ENCODE results near the gene GBP3. TPM values are rescaled to one million over a fixed set of nuclear protein-coding genes. Genes with fewer than 3 reads are reported as not detected.
"Not testable (repeated sequence)": the region's sequence is repeated elsewhere in the genome, so short reads cannot be mapped to it uniquely, and the experiment has no call there.

GBP3 gene
- total and polyA plus RNA-seq, 2 donors (not counting 1 experiment from before 2014, with no cell fraction given), result 44.9 to 51.5 TPM

DNA sequence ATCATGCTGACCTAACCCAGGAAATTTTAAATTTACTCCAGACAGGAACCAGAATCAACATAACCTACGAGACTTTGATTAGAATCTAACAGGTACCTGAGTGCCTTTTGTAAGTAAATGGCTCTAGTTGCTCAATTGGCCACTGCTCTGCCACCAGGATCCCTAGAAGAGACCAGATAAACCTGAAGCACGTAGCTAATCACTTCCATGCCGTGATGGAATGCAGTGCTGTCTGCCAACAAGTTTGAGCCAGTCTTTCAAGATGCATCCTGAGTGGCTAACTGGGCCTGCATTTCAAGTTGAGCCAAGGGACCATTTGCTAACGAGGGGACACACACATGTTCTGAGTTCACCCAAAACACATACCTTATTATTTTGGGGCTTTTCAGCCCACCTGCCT is 26.5 kb upstream of the GBP3 start:
- H3K27ac ChIP-seq (ENCODE audit: insufficient read depth, low read length); H4K20me1 ChIP-seq (ENCODE audit: control insufficient read depth, extremely low read depth, insufficient read depth, low read length); DNase-seq (ENCODE audit: low read depth in 2 of 2); H2AFZ ChIP-seq (ENCODE audit: low read length); H3K36me3 ChIP-seq (ENCODE audit: control insufficient read depth, insufficient read depth, low read length); H3K9ac ChIP-seq (ENCODE audit: insufficient read depth, low read length); H3K4me3 ChIP-seq (replicated peaks in 1 of 4; ENCODE audit: control extremely low read depth in 1 of 4, insufficient read depth in 1 of 4, low read depth in 3 of 4, low read length in 4 of 4); H3K4me2 ChIP-seq (ENCODE audit: extremely low read depth, insufficient read depth, low read length); H3K9me3 ChIP-seq (ENCODE audit: control insufficient read depth, insufficient read depth, low read depth, low read length); H3K4me1 ChIP-seq (ENCODE audit: control insufficient read depth, extremely low read depth, insufficient read depth, low read length); H3K27me3 ChIP-seq (ENCODE audit: control insufficient read depth, insufficient read depth, low read length); H3K79me2 ChIP-seq (ENCODE audit: control insufficient read depth, insufficient read depth, low read length): not testable (repeated sequence)

DNA sequence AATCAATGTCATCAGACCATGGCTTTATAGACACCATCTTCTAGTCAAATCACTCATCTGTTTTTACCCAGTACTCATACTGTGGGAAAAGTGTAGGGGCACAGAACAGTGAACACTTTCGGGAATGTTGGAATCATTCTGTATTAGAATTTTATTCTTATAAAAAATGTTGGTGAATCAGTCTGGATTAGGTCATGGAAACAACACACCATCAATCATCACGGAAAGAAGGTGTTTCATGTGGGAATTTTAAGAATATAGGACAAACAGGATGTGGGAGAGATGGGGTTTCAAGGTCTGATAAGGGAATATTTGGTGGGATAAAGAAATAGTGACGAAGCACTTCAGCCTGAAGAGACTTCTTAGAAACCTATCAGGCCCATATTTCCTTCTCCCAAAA is 25.1 kb upstream of the GBP3 start:
- no peak overlapping the region for H3K27ac ChIP-seq (ENCODE audit: insufficient read depth, low read length)
- H3K4me1 ChIP-seq (ENCODE audit: control insufficient read depth, extremely low read depth, insufficient read depth, low read length), result no peaks in the 10 kb centered on the region
- no peaks in the 10 kb centered on the region for H3K79me2 ChIP-seq (ENCODE audit: control insufficient read depth, insufficient read depth, low read length)
- H3K4me2 ChIP-seq (ENCODE audit: extremely low read depth, insufficient read depth, low read length), result no peak overlapping the region
- TF ChIP-seq, protein P1, sequence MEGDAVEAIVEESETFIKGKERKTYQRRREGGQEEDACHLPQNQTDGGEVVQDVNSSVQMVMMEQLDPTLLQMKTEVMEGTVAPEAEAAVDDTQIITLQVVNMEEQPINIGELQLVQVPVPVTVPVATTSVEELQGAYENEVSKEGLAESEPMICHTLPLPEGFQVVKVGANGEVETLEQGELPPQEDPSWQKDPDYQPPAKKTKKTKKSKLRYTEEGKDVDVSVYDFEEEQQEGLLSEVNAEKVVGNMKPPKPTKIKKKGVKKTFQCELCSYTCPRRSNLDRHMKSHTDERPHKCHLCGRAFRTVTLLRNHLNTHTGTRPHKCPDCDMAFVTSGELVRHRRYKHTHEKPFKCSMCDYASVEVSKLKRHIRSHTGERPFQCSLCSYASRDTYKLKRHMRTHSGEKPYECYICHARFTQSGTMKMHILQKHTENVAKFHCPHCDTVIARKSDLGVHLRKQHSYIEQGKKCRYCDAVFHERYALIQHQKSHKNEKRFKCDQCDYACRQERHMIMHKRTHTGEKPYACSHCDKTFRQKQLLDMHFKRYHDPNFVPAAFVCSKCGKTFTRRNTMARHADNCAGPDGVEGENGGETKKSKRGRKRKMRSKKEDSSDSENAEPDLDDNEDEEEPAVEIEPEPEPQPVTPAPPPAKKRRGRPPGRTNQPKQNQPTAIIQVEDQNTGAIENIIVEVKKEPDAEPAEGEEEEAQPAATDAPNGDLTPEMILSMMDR (conservative IDR thresholded peaks at IDR 0.05 in 1 of 2, IDR thresholded peaks at IDR 0.05 in 1 of 2; ENCODE audit: low read depth in 1 of 2, low read length in 2 of 2), result no peak
- no peak for TF ChIP-seq EZH2 (IDR thresholded peaks at IDR 0.05; ENCODE audit: low read length, missing control alignments)
- no peaks in the 10 kb centered on the region for H3K9me3 ChIP-seq (ENCODE audit: control insufficient read depth, insufficient read depth, low read depth, low read length)
- no peaks in the 10 kb centered on the region for H4K20me1 ChIP-seq (ENCODE audit: control insufficient read depth, extremely low read depth, insufficient read depth, low read length)
- H3K4me3 ChIP-seq (replicated peaks in 1 of 4; ENCODE audit: control extremely low read depth in 1 of 4, insufficient read depth in 1 of 4, low read depth in 3 of 4, low read length in 4 of 4), result no peak overlapping the region
- no peak overlapping the region for H3K9ac ChIP-seq (ENCODE audit: insufficient read depth, low read length)
- no peaks in the 10 kb centered on the region for H3K27me3 ChIP-seq (ENCODE audit: control insufficient read depth, insufficient read depth, low read length)
- peak in 1 of 2 donors; percentile 93 for DNase-seq (ENCODE audit: low read depth in 2 of 2)
- no peak overlapping the region for H2AFZ ChIP-seq (ENCODE audit: low read length)
- H3K36me3 ChIP-seq (ENCODE audit: control insufficient read depth, insufficient read depth, low read length), result no peaks in the 10 kb centered on the region

DNA sequence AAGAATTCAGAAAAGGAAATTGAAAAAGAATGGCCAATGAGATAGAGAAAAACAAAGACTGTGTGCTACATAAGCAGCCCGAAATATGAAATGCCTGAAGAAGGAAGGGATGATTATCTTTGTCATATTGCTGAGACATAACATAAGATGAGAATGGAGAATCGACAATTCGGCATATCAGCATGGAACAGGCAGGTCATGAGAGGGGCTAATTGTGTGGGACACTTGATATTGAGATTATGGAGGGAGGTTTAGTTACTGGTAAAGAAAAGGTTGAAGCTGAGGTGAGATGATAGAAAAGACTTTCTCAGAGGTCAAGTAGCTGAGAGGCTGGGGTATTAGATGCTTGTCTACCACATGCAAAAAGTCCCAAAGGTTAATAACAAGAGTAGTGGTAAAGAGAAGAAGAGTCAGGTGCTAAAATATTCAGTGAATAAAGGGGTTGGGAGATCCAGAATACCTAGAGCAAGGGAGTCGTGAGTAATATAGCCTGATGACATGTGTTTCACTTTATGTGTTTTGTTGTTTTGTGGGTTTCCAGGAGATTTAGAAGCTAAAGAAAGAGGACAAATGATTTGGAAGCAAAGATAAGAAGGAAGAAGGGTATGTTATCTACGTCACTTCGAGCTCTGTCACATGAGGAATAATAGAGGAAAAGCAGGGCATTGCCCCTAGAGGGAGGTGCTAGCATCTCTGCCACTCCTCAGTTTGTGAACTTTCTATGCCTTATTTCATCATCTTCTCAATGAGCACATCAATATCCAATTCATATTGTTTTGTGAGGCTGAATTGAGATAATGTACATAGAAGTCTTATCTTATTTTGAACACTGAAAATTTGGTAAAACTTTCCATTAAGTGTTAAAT is 23.9 kb upstream of the GBP3 start:
- not testable (repeated sequence) for H3K27me3 ChIP-seq (ENCODE audit: control insufficient read depth, insufficient read depth, low read length); H3K9me3 ChIP-seq (ENCODE audit: control insufficient read depth, insufficient read depth, low read depth, low read length); H3K4me1 ChIP-seq (ENCODE audit: control insufficient read depth, extremely low read depth, insufficient read depth, low read length); H3K4me2 ChIP-seq (ENCODE audit: extremely low read depth, insufficient read depth, low read length); H3K79me2 ChIP-seq (ENCODE audit: control insufficient read depth, insufficient read depth, low read length); H4K20me1 ChIP-seq (ENCODE audit: control insufficient read depth, extremely low read depth, insufficient read depth, low read length); H3K9ac ChIP-seq (ENCODE audit: insufficient read depth, low read length); H3K27ac ChIP-seq (ENCODE audit: insufficient read depth, low read length); DNase-seq (ENCODE audit: low read depth in 2 of 2); H2AFZ ChIP-seq (ENCODE audit: low read length); H3K4me3 ChIP-seq (replicated peaks in 1 of 4; ENCODE audit: control extremely low read depth in 1 of 4, insufficient read depth in 1 of 4, low read depth in 3 of 4, low read length in 4 of 4); H3K36me3 ChIP-seq (ENCODE audit: control insufficient read depth, insufficient read depth, low read length)

DNA sequence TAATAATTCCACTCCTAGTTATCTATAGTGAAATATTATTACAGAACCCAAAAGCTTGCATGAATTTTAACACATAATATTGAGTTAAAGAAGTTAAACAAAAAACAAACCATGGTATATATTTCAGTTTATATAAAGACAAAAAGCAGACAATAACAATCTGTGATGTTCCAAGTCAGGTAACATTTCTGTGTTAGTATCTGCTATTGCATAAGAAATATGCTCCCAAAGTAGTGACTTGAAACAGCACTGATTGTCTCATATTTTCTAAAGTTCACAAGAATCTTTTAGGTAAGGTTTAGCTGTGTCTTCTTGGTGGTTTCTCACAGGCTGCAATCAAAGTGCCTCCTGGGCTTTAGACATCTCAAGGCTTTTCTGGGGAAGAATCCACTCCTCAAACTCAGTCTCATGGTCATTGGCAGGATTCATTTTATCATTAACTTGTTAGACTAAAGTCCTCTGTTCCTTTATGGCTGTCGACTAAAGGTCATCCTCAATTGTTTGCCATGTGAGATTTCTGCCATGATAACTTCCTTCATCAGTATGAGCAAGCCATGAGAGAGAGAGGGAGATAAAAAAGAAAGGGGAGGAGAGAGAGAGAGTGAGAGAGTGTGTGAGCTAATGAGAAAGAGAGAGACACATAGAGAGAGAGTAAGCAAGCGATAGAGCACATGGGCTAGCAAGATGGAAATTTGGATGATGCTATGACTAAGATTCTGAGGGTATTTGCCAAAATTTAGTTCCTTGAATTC is 22.5 kb upstream of the GBP3 start:
- Histone ChIP-seq H3K4me1 (ENCODE audit: control insufficient read depth, extremely low read depth, insufficient read depth, low read length) (peaks cover 2% of the 10 kb centered on the region), H3K36me3 (ENCODE audit: control insufficient read depth, insufficient read depth, low read length) (no peaks in the 10 kb centered on the region)
- TF ChIP-seq, protein P1 (conservative IDR thresholded peaks at IDR 0.05 in 1 of 2, IDR thresholded peaks at IDR 0.05 in 1 of 2; ENCODE audit: low read depth in 1 of 2, low read length in 2 of 2), result no peak
- no peak for TF ChIP-seq EZH2 (IDR thresholded peaks at IDR 0.05; ENCODE audit: low read length, missing control alignments)

More for the DNA sequence above, 22.5 kb upstream of the GBP3 start:
- Histone ChIP-seq H3K79me2 (ENCODE audit: control insufficient read depth, insufficient read depth, low read length) (no peaks in the 10 kb centered on the region), H4K20me1 (ENCODE audit: control insufficient read depth, extremely low read depth, insufficient read depth, low read length) (no peaks in the 10 kb centered on the region), H3K27ac (ENCODE audit: insufficient read depth, low read length) (no peak overlapping the region), H3K27me3 (ENCODE audit: control insufficient read depth, insufficient read depth, low read length) (no peaks in the 10 kb centered on the region), H3K9ac (ENCODE audit: insufficient read depth, low read length) (no peak overlapping the region), H3K9me3 (ENCODE audit: control insufficient read depth, insufficient read depth, low read depth, low read length) (no peaks in the 10 kb centered on the region), H3K4me3 (replicated peaks in 1 of 4; ENCODE audit: control extremely low read depth in 1 of 4, insufficient read depth in 1 of 4, low read depth in 3 of 4, low read length in 4 of 4) (no peak overlapping the region), H2AFZ (ENCODE audit: low read length) (no peak overlapping the region), H3K4me2 (ENCODE audit: extremely low read depth, insufficient read depth, low read length) (no peak overlapping the region)
- no peak for DNase-seq (ENCODE audit: low read depth in 2 of 2)

All from fibroblast of lung (primary cell).